NT2/D1 (cell line): ENCODE results near the gene ALLC.

Experiments
- YY1 ChIP-seq: IDR thresholded peaks from 2 replicates; pipeline ENCODE4 v1.6.1; 2011; ENCODE audit not compliant: insufficient read length, insufficient read depth
- ZNF274 ChIP-seq: IDR thresholded peaks from 2 replicates; pipeline ENCODE4 v1.6.1; 2011; ENCODE audit warnings: mild to moderate bottlenecking, low read depth, low read length

GRCh38 chr2:3736112-3736511 lies 78.1 kb downstream of the ALLC start:
- TF ChIP-seq YY1 (no peak), ZNF274 (no peak)
